CD14-positive monocyte (primary cell): ENCODE results near the gene FARP1. TPM values are rescaled to one million over a fixed set of nuclear protein-coding genes. Genes with fewer than 3 reads are reported as not detected.

Source experiments
- DNase-seq, 3 donors: peaks; one replicate each; pipeline ENCODE4 v3.0.0-alpha.2; 2011 to 2022
- H2AFZ ChIP-seq: 2 replicates; pipeline ENCODE4 v1.6.0; 2012; ENCODE audit warnings: mild to moderate bottlenecking, low read depth, low read length, inconsistent platforms; ENCODE audit not compliant: insufficient read depth, poor library complexity, severe bottlenecking
- H3K27ac ChIP-seq, 2 donors: 1 replicate in 1 of 2; 2 replicates in 1 of 2; pipeline ENCODE4 v1.5.1; 2012 to 2013; ENCODE audit warnings: low read length in 2 of 2, control low read depth in 1 of 2, inconsistent platforms in 1 of 2, low read depth in 1 of 2, mild to moderate bottlenecking in 1 of 2
- H3K27me3 ChIP-seq, 2 donors: one replicate each; pipeline versions ENCODE4 v1.6.0 to v1.6.1; 2011 to 2013; ENCODE audit warnings: low read length in 2 of 2; ENCODE audit not compliant: control insufficient read depth in 2 of 2, insufficient read depth in 2 of 2
- H3K36me3 ChIP-seq, 2 donors: replicated peaks in 1 of 2; 1 replicate in 1 of 2; 2 replicates in 1 of 2; pipeline versions ENCODE4 v1.5.1 to v1.6.1; 2012 to 2013; ENCODE audit warnings: low read length in 2 of 2, control low read depth in 1 of 2, inconsistent platforms in 1 of 2, mild to moderate bottlenecking in 1 of 2; ENCODE audit not compliant: insufficient read depth in 2 of 2, control insufficient read depth in 1 of 2
- H3K4me1 ChIP-seq, 2 donors: 1 replicate in 1 of 2; 2 replicates in 1 of 2; pipeline versions ENCODE4 v1.5.1 to v1.6.1; 2012 to 2013; ENCODE audit warnings: low read length in 2 of 2, control low read depth in 1 of 2, inconsistent platforms in 1 of 2, mild to moderate bottlenecking in 1 of 2, moderate library complexity in 1 of 2; ENCODE audit not compliant: insufficient read depth in 2 of 2, control insufficient read depth in 1 of 2
- H3K4me2 ChIP-seq: replicated peaks from 2 replicates; pipeline ENCODE3; 2012; ENCODE audit warnings: low read length, moderate library complexity, mild to moderate bottlenecking; ENCODE audit not compliant: poor library complexity, severe bottlenecking; ENCODE audit errors: extremely low read depth
- H3K4me3 ChIP-seq, 3 experiments: fragments of 200-600 bp in 1 of 3; sonication (generic) in 1 of 3; replicated peaks in 1 of 3; 1 replicate in 2 of 3; 2 replicates in 1 of 3; pipeline ENCODE4 v1.5.1; 2011 to 2013; ENCODE audit warnings: low read length in 3 of 3, mild to moderate bottlenecking in 3 of 3, control low read depth in 2 of 3, low read depth in 2 of 3, inconsistent platforms in 1 of 3, moderate library complexity in 1 of 3
- H3K79me2 ChIP-seq: 2 replicates; pipeline ENCODE4 v1.6.0; 2012; ENCODE audit warnings: mild to moderate bottlenecking, control low read depth, inconsistent platforms, low read length, moderate library complexity; ENCODE audit not compliant: insufficient read depth
- H3K9ac ChIP-seq: 2 replicates; pipeline ENCODE4 v1.6.0; 2017; ENCODE audit warnings: low read length, mild to moderate bottlenecking; ENCODE audit not compliant: insufficient read depth, poor library complexity, severe bottlenecking
- H3K9me3 ChIP-seq, 2 donors: replicated peaks in 1 of 2; 1 replicate in 1 of 2; 2 replicates in 1 of 2; pipeline versions ENCODE4 v1.5.1 to v1.6.1; 2012 to 2013; ENCODE audit warnings: low read length in 2 of 2, control low read depth in 1 of 2; ENCODE audit not compliant: control insufficient read depth in 1 of 2, insufficient read depth in 1 of 2
- H4K20me1 ChIP-seq: 2 replicates; pipeline ENCODE4 v1.6.0; 2012; ENCODE audit warnings: mild to moderate bottlenecking, low read length, control low read depth, moderate library complexity; ENCODE audit not compliant: insufficient read depth
- H3K27ac Mint-ChIP-seq, 7 donors: one replicate each; pipeline ENCODE4 v1.8.0; 2020; ENCODE audit warnings: mild to moderate bottlenecking in 7 of 7, mixed read lengths in 7 of 7, moderate library complexity in 6 of 7, inconsistent platforms in 2 of 7
- H3K27me3 Mint-ChIP-seq, 3 donors: one replicate each; pipeline ENCODE4 v1.8.0; 2021 to 2022; ENCODE audit warnings: low read depth in 3 of 3, mild to moderate bottlenecking in 3 of 3, mixed read lengths in 3 of 3, moderate library complexity in 3 of 3, inconsistent platforms in 1 of 3
- H3K36me3 Mint-ChIP-seq, 2 donors: one replicate each; pipeline ENCODE4 v1.8.0; 2020; ENCODE audit warnings: mixed read lengths in 2 of 2, inconsistent platforms in 1 of 2, mild to moderate bottlenecking in 1 of 2
- H3K4me1 Mint-ChIP-seq: one replicate; pipeline ENCODE4 v1.8.0; 2020; ENCODE audit warnings: mild to moderate bottlenecking, mixed read lengths
- H3K4me3 Mint-ChIP-seq, 2 donors: one replicate each; pipeline ENCODE4 v1.8.0; 2020; ENCODE audit warnings: mild to moderate bottlenecking in 2 of 2, mixed read lengths in 2 of 2, moderate library complexity in 1 of 2
- H3K9me3 Mint-ChIP-seq, 7 donors: one replicate each; pipeline ENCODE4 v1.8.0; 2020 to 2022; ENCODE audit warnings: mixed read lengths in 7 of 7, mild to moderate bottlenecking in 6 of 7, moderate library complexity in 6 of 7, inconsistent platforms in 2 of 7
- WGBS: methylation state at CpG from one replicate; pipeline ENCODE4 v1.1.5; 2013; ENCODE audit warnings: missing lambda C conversion rate; ENCODE audit not compliant: insufficient coverage; 5-methylcytosine and 5-hydroxymethylcytosine counted together
- intact Hi-C, 2 donors: fragments of 100-400 bp; cut with micrococcal nuclease; formaldehyde crosslinking; loops; one replicate each; pipeline versions ENCODE4 v1.15.0 to v1.15.1; 2023
- polyA plus RNA-seq, 3 donors: library from polyadenylated mRNA; depleted of rRNA in 1 of 3; unstranded in 2 of 3; stranded (reverse) in 1 of 3; fragments of 300-500 nt in 2 of 3; fragments of >200 nt in 1 of 3; fragmentation: Illumina TruSeq in 2 of 3; gene quantifications; 1 replicate in 2 of 3; 2 replicates in 1 of 3; pipeline ENCODE4 v1.2.3, GENCODE V29; 2012 to 2021
- TF ChIP-seq, protein P1 (sequence below): fragments of 200-600 bp; IDR thresholded peaks from one replicate; pipeline ENCODE4 v1.8.0; 2022; ENCODE audit warnings: antibody characterized with exemption, mild to moderate bottlenecking

The FARP1 gene
- polyA plus RNA-seq, 3 donors: 0.01 to 0.16 (median 0.12) TPM

DNA sequence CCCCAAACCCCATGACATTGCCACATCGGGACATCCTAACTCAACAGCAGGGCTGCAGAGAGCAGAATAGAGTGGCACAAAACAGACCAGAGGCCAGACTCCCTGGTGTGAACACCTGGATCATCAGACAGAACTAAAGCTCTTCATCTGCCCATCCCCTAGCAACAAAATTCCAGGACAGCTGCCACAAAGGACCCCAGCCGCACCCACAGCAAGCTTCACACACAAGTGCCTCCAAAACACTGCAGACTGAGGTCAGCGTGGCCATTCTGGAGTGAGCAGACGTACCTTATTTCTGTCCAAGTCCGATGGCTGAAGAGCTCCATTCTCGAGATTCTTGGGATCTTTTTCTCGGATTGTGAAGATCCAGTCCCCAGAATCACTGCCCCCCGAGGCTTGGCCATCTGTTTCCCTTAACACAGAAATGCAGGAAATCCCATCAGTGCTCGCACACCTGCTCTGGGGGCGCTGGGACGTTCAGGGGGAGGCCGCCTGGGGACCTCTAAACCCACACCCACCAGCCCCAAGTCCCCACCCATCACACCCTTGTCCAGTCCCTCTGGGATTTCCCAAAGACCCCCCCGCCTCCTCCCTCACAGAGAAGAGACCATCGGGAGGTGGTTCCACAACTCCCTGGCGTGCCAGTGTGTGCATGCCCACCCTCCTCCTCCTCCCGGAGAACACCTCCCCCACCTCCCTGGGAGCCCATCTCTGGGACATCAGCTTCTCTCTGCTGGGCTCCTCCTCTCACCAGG, 318.8 kb downstream of the FARP1 start:
- 91% methylated on average over 13 of the region's 16 CpGs for WGBS
- Mint-ChIP-seq H3K4me1 (no peaks in the 10 kb centered on the region), H3K9me3 (no peaks in the 10 kb centered on the region), H3K4me3 (no peak overlapping the region), H3K27ac (peak overlapping the region in 6 of 7 donors; percentile 41 to 89 (median 68)), H3K36me3 (peaks cover 83 to 98% of the 10 kb centered on the region in 2 donors), H3K27me3 (no peaks in the 10 kb centered on the region)
- H3K27me3 ChIP-seq: no peaks in the 10 kb centered on the region
- peaks cover 88 to 98% of the 10 kb centered on the region in 2 donors for H3K36me3 ChIP-seq
- intact Hi-C loops: no loop called here
- no peak overlapping the region for H2AFZ ChIP-seq
- H3K79me2 ChIP-seq: no peaks in the 10 kb centered on the region
- no peak overlapping the region for H3K4me2 ChIP-seq
- H3K4me3 ChIP-seq: no peak overlapping the region
- peaks cover 77% of the 10 kb centered on the region for H4K20me1 ChIP-seq
- peak overlapping the region in 1 of 2 donors; percentile 0 for H3K27ac ChIP-seq
- no peak overlapping the region for H3K9ac ChIP-seq
- TF ChIP-seq, protein P1, sequence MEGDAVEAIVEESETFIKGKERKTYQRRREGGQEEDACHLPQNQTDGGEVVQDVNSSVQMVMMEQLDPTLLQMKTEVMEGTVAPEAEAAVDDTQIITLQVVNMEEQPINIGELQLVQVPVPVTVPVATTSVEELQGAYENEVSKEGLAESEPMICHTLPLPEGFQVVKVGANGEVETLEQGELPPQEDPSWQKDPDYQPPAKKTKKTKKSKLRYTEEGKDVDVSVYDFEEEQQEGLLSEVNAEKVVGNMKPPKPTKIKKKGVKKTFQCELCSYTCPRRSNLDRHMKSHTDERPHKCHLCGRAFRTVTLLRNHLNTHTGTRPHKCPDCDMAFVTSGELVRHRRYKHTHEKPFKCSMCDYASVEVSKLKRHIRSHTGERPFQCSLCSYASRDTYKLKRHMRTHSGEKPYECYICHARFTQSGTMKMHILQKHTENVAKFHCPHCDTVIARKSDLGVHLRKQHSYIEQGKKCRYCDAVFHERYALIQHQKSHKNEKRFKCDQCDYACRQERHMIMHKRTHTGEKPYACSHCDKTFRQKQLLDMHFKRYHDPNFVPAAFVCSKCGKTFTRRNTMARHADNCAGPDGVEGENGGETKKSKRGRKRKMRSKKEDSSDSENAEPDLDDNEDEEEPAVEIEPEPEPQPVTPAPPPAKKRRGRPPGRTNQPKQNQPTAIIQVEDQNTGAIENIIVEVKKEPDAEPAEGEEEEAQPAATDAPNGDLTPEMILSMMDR: no peak
- no peaks in the 10 kb centered on the region for H3K4me1 ChIP-seq
- no peaks in the 10 kb centered on the region for H3K9me3 ChIP-seq
- DNase-seq: no peak

DNA sequence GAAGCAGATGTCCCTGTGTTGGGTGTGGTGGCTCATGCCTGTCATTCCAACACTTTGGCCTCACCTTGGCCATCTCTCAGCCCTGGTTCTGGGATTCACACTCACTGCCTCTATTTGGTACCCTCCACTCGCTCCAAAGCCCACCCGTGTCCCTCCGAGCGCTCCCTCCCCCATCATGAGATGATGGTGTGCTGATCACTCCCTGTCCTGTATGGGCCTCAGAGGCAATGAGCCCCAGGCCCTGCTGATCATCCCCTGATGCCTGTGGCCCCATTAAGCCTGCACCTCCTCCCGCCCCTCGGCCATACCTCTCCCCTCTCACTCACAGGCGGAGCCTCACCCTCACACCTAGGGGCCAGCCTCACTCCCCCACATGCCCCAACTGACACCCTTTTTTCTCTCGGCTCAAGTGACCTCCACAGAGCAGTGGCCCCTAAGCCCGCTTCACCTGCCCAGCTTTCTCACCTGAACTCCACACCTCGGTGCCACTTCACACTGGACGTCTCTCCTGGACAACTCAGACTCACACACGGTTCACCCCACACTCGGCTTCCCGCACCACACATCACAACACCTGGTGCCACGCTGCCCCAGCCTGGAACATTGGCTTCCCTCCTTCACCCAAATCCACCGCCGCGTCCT, 319.5 kb downstream of the FARP1 start:
- Histone ChIP-seq H3K9ac (no peak overlapping the region), H2AFZ (no peak overlapping the region), H3K4me2 (no peak overlapping the region), H3K4me1 (no peaks in the 10 kb centered on the region), H3K4me3 (no peak overlapping the region), H3K9me3 (no peaks in the 10 kb centered on the region), H3K27me3 (no peaks in the 10 kb centered on the region), H3K79me2 (no peaks in the 10 kb centered on the region), H4K20me1 (peaks cover 80% of the 10 kb centered on the region), H3K27ac (peak overlapping the region in 1 of 2 donors; percentile 45), H3K36me3 (peaks cover 83 to 98% of the 10 kb centered on the region in 2 donors)
- Mint-ChIP-seq H3K27me3 (no peaks in the 10 kb centered on the region), H3K27ac (peak overlapping the region in 4 of 7 donors; percentile 41 to 89 (median 60)), H3K4me3 (no peak overlapping the region), H3K4me1 (no peaks in the 10 kb centered on the region), H3K36me3 (peaks cover 80 to 96% of the 10 kb centered on the region in 2 donors), H3K9me3 (no peaks in the 10 kb centered on the region)
- no peak for DNase-seq
- intact Hi-C loops: no loop called here
- 97% methylated on average over 18 of the region's 18 CpGs for WGBS
- TF ChIP-seq, protein P1: no peak
